T-helper 1 cell treated with Interleukin-12 subunit alpha and Interleukin-12 subunit beta and Interleukin-4 antibody, amounts not matched to agents 30 ng/mL and 1 ng/mL, for 36 hours (primary cell): ENCODE data around the gene TTC23. TPM values are rescaled to one million over a fixed set of nuclear protein-coding genes. Genes with fewer than 3 reads are reported as not detected.
"Not testable (repeated sequence)": the region's sequence is repeated elsewhere in the genome, so short reads cannot be mapped to it uniquely, and the experiment has no call there.

Source experiments
- intact Hi-C: fragments of 100-400 bp; cut with micrococcal nuclease; formaldehyde crosslinking; loops from one replicate; pipeline ENCODE4 v1.15.1; 2024
- total RNA-seq: library from RNA; stranded (reverse); gene quantifications from 2 replicates; pipeline ENCODE4 v1.2.3, GENCODE V29; 2022

TTC23 gene
- total RNA-seq, 1 donor from 2014 or later = 2.5 TPM

DNA sequence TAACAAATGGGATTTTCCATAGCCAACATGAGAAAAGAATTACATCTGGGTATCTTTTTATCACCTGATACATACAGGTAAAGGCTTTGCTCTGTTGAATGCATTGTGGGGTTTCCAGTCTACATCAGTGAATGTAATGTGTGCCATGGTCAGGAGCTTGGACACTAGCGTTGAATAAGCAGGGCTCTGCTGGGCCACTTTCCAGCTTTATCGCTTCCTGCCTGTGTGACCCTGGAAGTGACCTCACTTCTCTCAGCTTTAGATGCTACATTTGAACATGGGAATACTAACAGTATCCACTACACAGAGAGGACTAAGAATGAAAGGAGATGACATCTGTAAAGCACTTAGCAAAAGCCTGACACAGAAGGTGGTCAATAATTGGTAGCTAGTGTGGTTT is 40.1 kb downstream of the TTC23 start:
- intact Hi-C loops = no loop called here

DNA sequence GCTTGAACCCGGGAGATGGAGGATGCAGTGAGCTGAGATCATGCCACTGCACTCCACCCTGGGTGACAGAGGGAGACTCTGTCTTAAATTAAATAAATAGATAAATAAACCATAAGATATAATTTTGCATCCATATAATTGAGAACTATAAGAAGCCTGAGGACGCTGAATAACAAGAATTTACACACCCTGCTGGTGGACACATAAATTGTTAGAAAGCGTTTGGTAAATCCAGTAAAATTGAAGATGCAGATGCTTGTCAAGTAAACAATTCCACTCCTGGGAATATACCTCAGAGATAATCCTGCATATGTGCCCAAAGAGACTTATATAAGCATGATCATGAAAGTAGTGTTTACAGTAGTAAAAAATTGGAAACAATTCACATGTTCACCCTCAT is 41.7 kb downstream of the TTC23 start:
- intact Hi-C loops = no loop called here

DNA sequence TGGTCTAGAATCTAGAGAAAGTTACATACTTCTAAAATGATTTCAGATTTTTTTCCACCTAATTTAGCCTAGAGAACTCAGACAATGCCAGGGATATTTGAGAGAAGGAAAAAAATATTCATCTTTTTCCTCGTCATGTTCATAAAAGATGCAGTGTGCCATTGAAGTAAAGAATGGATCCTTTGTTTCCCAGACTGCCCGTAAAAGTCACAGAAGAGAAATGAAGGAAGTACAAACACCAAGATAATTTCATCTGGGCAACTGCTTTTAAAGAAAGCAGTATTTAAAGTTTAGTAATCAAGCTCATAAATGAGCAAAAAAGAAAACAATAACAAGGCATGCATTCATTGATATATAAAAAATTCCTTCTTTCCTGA is 47.2 kb downstream of the TTC23 start:
- intact Hi-C loops = no loop called here

DNA sequence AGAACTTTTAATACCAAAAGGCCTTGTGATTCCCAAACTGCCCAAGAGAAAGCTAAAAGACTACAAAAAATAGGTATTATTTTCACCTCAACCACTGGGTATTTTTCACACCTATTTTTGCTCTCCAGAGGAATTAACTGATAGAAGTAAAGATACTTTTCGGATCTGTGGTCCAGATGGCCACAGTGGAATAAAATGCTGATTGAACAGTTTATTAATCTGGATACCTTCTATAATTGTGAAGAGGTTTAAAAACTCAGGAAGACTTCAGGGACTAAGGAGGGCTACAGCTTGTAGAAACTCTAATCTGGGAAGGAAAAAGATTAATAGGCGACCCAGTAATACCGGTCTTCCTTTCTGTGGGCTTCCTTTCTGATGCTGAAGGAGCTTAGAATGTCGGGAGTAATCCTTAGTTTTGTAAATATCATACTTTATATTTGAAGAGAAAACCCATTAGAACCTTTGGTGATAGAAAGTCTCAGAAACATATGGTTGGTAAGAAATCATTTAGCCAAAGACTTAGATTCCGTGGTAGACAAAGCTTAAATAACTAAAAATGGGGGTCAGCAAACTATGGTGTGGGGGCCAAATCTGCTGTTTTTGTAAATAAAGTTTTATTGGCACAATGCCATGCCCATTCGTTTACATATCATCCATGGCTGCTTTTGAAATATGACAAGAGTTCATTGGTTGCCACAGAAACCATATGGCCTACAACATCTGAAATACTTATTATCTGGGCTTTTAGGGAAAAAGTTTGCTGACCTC is 47.8 kb downstream of the TTC23 start:
- intact Hi-C loops = no loop called here

DNA sequence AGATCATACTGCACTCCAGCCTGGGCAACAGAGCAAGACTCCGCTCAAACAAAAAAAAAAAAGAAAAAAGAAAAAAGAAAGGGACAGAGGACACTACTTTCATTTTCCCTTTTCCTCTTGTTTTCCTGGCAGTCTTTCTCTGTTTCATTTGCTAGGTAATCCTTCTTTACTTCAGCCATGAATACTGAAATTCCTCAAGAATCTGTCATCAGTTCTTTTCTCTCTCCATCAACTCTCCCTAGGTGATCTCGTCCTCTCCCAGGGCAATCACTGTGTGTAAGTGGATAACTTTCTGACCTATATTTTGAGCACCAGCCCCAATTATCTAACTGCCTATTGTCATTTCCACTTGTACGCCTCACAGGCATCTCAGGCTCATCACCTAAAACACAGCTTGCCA is 51.5 kb downstream of the TTC23 start:
- intact Hi-C loops = no loop called here

DNA sequence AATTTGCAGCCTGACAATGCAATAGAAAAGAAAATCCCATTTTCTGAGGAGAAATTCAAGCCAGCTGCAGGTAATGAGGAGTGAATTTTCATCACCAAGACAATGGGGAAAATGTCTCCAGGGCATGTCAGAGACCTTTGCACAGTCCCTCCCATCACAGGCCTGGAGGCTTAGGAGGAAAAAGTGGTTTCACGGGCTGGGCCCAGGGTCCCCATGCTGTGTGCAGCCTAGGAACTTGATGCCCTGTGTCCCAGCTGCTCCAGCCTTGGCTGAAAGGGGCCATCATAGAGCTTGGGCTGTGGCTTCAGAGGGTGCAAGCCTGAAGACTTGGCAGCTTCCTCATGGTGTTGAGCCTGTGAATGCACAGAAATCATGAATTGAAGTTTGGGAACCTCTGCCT is 57.2 kb downstream of the TTC23 start:
- intact Hi-C loops = not testable (repeated sequence)

DNA sequence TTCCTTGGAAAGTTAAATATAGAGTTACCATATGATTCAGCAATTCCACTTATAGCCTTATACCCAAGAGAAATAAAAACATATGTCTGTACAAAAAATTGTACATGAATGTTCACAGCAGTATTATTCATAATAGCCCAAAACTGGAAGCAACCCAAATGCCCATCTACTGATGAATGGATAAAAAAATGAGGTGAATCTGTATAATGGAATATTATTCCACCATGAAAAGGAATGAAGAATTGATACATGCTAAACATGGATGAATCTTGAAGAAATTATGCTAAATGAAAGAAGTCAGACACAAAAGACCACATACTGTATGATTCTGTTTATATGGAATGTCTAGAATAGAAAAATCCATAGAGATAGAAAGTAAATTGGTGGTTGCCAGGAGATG is 61.4 kb downstream of the TTC23 start:
- intact Hi-C loops = no loop called here

DNA sequence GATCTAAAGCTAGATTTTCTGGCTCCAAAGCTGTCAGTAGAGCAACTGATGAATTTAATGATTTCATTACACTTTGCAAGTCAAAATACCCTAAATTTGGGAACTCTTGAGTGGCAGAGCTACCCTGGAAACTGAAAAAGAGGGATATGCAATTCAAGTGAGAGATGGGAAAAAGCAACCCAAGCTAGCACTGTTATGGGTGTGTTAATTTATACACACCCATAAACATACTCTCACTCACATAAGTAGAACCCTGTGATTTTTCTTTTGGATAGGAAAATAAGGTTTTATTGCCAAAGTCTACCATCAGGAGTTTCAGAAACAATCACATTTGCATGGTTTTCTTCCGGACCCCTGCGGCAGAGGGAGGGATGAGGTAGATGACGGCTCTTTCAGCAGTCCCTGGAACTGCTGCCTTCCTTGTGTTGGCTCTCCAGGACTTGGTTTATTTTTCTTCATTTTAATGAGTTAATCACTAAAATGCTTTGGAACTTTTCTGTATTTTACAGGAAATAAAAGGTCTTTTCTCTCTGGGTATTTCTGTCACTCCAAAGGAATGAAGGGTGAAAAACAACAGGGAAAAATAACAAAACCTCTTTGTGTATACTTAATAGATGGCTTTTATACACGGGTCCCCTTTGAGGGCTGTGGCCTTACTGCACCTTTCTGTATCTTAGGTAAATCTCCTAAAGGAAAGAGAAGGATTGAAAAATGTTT is 63.8 kb downstream of the TTC23 start:
- intact Hi-C loops = no loop called here

DNA sequence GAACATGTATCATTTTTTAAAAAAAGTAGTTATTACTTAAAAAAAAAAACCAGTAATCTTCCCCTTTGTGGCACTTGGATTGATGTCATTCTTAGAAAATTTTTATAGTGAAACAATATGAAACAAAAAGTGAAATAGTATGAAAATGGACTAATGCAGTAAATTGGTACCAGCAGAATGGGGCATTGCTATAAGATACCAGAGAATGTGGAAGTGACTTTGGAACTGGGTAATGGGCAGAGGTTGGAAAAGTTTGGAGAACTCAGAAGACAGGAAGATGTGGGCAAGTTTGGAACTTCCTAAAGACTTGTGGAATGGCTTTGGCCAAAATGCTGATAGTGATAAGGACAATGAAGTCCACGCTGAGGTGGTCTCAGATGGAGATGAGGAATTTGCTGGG is 66.6 kb downstream of the TTC23 start:
- intact Hi-C loops = no loop called here

DNA sequence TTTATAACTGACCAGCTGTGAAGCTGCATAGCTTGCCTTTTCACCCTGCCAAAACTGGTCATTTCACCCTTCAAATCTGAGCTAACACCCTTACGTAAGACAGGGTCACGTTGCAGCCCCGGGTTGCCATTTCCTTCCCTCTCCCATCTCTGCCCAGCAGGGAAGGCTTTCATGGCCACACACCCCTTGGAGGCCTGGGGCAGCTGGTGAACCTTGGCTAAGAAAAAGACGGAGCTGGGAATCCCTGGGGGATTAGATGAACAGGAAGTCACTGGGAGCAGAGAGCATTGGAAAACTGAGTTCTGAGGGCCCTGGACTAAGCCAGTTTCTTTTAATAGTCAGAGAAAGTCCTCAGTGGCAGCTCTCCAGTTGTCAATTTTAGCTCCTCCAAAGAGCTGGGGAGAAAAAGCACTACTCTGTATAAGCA is 67.8 kb downstream of the TTC23 start:
- intact Hi-C loops = no loop called here

DNA sequence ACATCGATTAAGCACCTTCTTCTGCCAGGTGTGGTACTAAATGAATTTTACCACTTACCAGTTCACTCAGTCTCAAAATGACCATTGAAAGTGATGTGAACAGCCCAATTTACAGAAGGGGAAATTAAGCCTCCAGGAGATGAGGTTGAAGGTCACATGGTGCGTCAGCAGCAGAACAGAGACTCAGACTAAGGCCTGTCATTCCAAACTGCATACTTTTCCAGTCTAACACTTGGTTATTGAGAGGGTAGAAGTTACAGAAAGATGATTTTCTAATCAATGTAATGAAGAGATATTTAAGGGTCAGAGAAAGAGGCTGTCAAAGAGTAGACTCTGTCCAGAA is 68.4 kb downstream of the TTC23 start:
- intact Hi-C loops = no loop called here

DNA sequence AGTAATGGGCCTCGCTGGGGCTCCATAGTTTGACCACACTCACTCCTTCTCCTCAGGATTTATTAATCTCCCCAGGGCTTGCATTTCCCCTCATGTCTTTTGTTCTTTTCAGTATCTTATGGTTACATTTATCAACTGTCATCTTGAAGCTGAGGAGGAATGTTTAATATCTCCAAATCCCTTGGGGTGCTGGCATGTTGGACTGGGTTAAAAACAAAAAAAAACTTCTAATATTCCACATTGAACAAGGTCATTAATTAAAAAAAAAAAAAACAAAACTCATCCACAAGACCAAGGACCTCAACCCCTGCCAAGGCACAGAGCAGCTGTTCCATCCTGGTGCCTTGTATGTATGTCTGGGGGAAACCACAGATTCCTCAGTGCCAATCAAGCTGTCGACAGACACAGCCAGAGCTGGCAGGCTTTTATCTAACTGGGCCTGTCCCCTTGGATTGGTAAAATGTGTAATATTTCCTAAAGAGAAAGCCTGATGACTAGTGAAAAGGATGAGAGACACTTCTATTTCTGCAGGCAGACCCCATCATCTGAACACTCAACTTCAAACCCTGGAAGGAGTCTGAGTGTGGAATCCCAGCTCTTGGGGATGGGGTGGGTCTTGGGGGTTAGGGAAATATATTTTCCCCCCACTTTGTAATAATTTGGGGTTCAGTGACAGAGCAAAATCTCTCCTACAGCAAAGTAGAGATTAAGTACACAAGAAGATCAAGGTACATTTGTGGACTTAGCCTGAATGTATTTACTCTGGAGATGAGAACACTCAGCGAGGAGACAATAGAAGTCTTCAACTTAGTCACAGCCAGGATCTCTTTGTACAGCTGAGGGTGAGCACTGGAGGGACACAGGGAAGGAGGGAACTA is 69.1 kb downstream of the TTC23 start:
- intact Hi-C loops = no loop called here

DNA sequence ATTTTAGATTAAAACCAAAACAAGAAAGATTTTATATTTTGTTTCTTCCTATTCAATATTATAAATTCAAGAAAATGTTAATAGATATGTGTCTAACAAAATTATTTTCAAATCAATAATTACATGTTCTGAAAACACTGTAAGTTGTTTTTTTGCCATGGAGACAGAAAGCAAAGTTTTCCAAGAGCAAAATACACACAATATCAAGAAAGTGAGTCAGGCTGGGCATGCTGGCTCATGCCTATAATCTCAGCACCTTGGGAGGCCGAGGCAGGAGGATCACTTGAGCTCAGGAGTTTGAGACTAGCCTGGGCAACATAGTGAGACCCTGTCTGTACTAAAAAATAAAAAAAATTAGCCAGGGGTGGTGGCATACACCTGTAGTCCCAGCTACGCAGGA is 71.7 kb downstream of the TTC23 start:
- intact Hi-C loops = no loop called here

DNA sequence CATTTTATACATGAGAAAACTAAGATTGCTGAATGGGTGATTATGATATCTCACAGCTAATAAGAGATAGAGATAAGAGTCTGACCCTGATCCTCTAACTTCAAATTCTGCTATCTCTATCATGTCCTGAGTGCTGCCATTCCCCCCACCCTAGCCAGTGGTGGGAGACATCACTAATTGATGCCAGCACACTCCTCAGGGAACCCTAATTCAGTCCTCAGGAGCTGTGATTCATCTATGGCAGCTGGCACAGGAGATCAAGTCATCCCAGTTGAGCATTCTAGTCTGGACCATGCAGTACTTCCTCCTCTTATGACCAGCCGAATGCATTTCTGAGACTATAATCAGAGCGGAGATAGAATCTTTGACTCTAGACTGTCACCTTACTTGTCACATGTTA is 72.6 kb downstream of the TTC23 start:
- intact Hi-C loops = no loop called here

DNA sequence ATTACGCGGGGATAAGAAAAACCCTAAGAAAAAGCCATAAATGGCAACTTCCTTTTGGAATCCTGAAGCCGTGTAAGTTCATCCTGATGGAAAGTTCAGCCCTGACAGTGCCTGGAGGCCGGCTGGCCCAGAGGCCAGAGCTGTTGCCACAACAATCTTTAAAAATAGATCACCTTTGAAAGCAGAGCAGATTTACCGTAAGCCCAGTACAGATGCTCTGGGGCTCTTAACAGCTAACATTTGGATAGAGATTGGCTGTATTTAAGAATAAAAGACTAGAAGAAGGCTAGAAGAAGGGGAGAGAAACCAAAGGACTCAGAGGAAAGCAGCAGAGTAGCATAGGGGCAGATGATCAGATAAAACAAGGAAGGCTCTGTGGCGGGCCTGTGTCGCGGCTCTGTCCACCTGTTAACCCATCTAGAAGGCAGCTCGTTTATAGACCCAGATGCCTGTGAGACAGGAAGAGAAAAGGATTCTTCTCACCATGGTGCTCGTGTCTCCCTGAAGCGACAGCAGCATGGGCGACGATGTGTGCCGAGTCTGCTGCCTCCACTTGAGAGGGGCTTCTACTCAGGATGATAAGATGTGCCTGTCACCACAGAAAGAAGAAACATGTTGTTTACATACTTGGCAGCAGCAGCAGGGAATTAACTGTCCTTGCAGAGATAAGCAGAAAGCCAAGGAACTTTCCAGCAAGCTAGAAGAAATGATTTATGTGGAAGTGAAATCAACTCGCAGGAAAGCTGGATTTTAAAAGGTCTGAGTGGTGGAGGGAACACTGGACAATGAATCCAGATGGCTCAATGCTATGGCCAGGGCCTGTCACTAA is 74.6 kb downstream of the TTC23 start:
- intact Hi-C loops = no loop called here

DNA sequence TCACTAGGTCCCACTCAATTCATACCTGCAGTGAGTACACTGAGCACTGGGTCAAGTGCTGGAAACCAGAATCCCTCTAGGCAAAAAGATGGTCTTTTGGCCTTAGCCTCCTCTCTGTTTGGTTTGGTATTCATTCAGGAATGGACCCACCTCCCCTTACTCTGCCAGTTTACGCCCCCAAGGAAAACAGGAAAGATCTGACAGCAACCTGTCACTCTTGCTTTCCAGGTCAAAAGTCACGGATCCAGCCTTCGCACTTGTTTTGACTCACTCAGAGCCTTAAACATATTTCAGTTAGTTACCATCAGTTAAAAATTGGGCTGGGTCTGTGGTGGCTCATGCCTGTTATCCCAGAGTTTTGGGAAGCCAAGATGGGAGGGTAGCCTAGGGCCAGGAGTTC is 76.4 kb downstream of the TTC23 start:
- intact Hi-C loops = no loop called here

DNA sequence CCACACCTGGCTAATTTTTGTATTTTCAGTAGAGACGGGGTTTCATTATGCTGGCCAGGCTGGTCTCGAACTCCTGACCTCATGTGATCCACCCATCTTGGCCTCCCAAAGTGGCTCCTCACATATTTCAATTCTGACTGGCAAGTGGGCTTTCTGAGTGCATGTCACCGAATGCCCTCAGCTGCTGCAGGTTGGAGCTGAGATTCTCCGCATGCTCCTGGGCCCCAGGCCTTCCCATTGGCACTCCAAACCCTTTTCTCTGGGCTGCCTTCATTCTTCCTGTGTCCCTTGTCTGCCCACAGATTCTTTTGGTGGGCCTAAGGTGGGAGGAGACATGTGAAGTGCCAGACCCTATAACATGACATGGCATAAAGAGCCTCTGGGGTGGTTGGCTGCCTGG is 77.2 kb downstream of the TTC23 start:
- intact Hi-C loops = no loop called here

DNA sequence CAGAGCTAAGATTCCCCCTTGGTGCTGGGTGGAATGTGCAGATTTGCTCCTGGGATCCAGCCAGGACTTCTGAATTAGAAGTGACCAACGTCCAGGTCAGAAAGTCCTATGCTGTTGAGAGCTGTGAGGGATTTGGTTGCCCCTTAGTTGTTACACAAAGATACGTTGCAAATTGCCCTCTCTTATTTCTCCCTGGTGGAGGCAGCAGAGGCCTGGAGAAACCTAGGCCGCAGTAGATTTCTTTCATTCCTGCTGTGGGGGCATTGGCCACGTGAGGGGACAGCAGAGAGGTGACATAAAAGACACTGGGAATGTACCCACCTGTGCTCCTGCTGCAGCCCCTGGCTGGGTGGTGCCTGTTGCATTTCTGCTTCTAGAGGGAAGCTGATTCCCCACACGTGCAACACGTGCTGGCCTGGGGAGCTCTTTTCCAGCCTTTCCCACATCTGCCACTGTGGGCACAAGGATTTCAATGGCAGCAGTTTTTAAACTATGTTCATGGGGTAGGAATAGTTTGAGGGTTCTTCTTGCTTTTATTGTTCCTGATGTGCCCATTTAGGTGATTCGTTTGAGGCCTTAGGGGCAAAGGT is 78.8 kb downstream of the TTC23 start:
- intact Hi-C loops = no loop called here

DNA sequence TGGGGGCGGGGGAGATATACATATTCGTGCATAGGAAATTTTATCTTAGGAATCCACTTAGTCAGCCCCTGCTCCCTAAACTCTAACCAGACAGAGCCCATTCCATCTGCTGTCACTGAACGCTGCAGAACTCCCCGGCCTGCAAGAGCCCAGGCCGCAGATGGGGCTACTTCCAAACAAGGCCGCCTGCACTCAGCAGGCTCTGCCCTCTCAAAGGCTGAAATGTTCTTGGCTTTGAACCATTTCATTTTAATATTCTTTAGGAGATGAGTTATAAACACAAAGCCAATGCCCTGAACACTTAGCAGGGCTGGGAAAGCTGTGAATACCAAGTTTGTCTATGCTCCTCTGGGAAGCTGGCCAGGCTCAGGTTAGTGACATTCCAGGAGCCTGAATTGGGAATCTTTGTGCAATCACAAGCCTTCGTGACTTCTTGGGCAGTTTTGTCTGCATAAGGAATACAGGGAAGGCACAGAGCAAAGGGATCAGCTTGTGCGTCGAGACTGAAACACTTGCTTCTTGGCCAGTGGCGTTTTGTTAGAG is 79.5 kb downstream of the TTC23 start:
- intact Hi-C loops = no loop called here
